Stomach (tissue), 9 donors: ENCODE results near the gene DRC1. TPM values are rescaled to one million over a fixed set of nuclear protein-coding genes. Genes with fewer than 3 reads are reported as not detected.

Source experiments
- DNase-seq, 2 donors: peaks; one replicate each; pipeline versions ENCODE4 v3.0.0 to v3.0.0-alpha.2; 2013 to 2019
- H3K27ac ChIP-seq, 5 donors: fragments of 200-600 bp in 4 of 5; sonication (generic) in 4 of 5; one replicate each; pipeline ENCODE4 v1.5.1; 2013 to 2019; ENCODE audit warnings: mild to moderate bottlenecking in 1 of 5, moderate library complexity in 1 of 5
- H3K27me3 ChIP-seq, 3 donors: fragments of 200-600 bp; sonication (generic); one replicate each; pipeline ENCODE4 v1.5.1; 2017 to 2019; ENCODE audit warnings: mixed run types in 1 of 3
- H3K36me3 ChIP-seq, 4 donors: fragments of 200-600 bp; sonication (generic); 1 replicate in 3 of 4; 2 replicates in 1 of 4; pipeline ENCODE4 v1.5.1; 2016 to 2019
- H3K4me1 ChIP-seq, 4 donors: fragments of 200-600 bp; sonication (generic); one replicate each; pipeline ENCODE4 v1.5.1; 2016 to 2019
- H3K4me3 ChIP-seq, 4 donors: fragments of 200-600 bp; sonication (generic) in 3 of 4; one replicate each; pipeline ENCODE4 v1.5.1; 2016 to 2019; ENCODE audit warnings: mild to moderate bottlenecking in 1 of 4
- H3K9me3 ChIP-seq, 4 donors: fragments of 200-600 bp; sonication (generic); one replicate each; pipeline ENCODE4 v1.5.1; 2016 to 2019
- EP300 ChIP-seq: sonication (generic); formaldehyde crosslinking; IDR thresholded peaks from one replicate; pipeline ENCODE4 v1.6.1; 2017; ENCODE audit warnings: antibody characterized with exemption
- POLR2A ChIP-seq, 4 donors: fragments of 450-650 bp; IDR thresholded peaks; one replicate each; pipeline ENCODE4 v1.6.1; 2016; ENCODE audit warnings: antibody characterized with exemption in 4 of 4, control low read depth in 2 of 4, mild to moderate bottlenecking in 1 of 4, moderate library complexity in 1 of 4
- POLR2AphosphoS5 ChIP-seq, 3 donors: sonication (generic); formaldehyde crosslinking; IDR thresholded peaks; one replicate each; pipeline ENCODE4 v1.6.1; 2016; ENCODE audit warnings: antibody characterized with exemption in 3 of 3
- WGBS, 5 donors: extraction: QIAGEN DNeasy Blood & Tissue Kit in 3 of 5; methylation state at CpG; one replicate each; pipeline versions ENCODE4 v1.1.5 to v1.1.7; 2013 to 2018; 5-methylcytosine and 5-hydroxymethylcytosine counted together
- intact Hi-C: fragments of 100-400 bp; cut with DNase I; formaldehyde crosslinking; loops from one replicate; pipeline ENCODE4 v1.15.1; 2023; ENCODE audit warnings: low total_unique reads
- polyA plus RNA-seq, 3 donors: library from polyadenylated mRNA; stranded (reverse); fragments of 200-250 nt; gene quantifications; one replicate each; pipeline ENCODE4 v1.2.3, GENCODE V29; 2013
- total RNA-seq, 5 donors: library from RNA; depleted of rRNA; stranded (reverse); fragments of >200 nt; gene quantifications; one replicate each; pipeline versions ENCODE4 v1.1.0 to v1.2.3, GENCODE V29; 2014 to 2016
- TF ChIP-seq, protein P1 (sequence below), 7 experiments: fragments of 450-650 bp in 4 of 7; fragments of 200-600 bp in 3 of 7; sonication (generic) in 3 of 7; IDR thresholded peaks; one replicate each; pipeline ENCODE4 v1.5.1; 2016 to 2019; ENCODE audit warnings: antibody characterized with exemption in 7 of 7, control low read depth in 2 of 7, mild to moderate bottlenecking in 1 of 7
- donor health status: healthy with polysubstance abuse.
- donor health status: Bipolar disorder and iron deficiency.
- donor health status: healthy.

Gene DRC1
- total and polyA plus RNA-seq, 8 donors, result 2.2 TPM; not detected in 7

DNA sequence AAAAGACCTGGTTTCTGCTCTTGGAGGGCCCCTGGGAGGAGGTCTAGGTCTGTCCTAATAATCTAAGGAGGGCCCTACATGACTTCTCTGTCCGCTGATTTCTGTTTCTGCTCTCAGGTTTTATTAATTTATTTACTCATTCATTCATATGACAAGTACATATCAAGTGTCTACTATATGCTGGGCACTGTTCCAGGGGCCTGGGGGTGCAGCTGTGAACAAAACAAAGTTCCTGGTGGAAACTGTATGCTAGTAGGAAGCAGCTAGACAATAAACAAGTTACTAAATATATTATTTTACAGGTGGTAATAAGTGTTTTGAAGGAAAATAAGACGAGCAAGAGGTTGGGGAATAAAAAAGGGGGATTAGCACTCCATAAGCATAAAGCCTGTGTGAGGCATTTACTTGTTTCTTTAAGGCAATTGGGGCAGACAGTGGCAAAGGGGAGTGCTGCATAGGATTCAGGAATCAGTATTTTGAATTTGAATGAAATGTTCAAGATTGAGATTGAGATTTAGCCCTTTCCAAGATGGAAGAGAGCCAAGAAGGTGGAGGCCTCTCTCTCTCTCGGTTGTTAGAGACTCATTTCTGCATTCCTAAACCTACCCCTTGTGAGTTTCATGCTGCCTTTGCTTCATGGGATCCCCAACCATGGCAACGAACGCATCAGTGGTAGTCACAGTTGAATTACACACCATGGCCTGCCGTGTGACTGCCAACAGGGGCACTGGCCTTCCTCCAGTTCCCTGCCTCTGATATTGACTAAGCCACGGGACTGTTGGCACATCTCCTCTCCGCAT lies 28.3 kb downstream of the DRC1 start:
- H3K9me3 ChIP-seq, result no peaks in the 10 kb centered on the region
- no peak overlapping the region for H3K4me3 ChIP-seq
- intact Hi-C loops, result no loop called here
- TF ChIP-seq POLR2A (IDR thresholded peaks at IDR 0.05), result no peak
- TF ChIP-seq, protein P1, sequence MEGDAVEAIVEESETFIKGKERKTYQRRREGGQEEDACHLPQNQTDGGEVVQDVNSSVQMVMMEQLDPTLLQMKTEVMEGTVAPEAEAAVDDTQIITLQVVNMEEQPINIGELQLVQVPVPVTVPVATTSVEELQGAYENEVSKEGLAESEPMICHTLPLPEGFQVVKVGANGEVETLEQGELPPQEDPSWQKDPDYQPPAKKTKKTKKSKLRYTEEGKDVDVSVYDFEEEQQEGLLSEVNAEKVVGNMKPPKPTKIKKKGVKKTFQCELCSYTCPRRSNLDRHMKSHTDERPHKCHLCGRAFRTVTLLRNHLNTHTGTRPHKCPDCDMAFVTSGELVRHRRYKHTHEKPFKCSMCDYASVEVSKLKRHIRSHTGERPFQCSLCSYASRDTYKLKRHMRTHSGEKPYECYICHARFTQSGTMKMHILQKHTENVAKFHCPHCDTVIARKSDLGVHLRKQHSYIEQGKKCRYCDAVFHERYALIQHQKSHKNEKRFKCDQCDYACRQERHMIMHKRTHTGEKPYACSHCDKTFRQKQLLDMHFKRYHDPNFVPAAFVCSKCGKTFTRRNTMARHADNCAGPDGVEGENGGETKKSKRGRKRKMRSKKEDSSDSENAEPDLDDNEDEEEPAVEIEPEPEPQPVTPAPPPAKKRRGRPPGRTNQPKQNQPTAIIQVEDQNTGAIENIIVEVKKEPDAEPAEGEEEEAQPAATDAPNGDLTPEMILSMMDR (IDR thresholded peaks at IDR 0.05), result no peak
- no peak for TF ChIP-seq POLR2AphosphoS5 (IDR thresholded peaks at IDR 0.05)
- TF ChIP-seq EP300, result no peak
- H3K4me1 ChIP-seq, result no peaks in the 10 kb centered on the region
- no peak overlapping the region for H3K27ac ChIP-seq
- WGBS, 5 donors, result 47 to 69% (median 63%) methylated on average over 8 of the region's 8 CpGs
- H3K27me3 ChIP-seq, result peaks cover 0 to 4% (median 0%) of the 10 kb centered on the region in 3 donors
- no peaks in the 10 kb centered on the region for H3K36me3 ChIP-seq
- DNase-seq, result no peak

DNA sequence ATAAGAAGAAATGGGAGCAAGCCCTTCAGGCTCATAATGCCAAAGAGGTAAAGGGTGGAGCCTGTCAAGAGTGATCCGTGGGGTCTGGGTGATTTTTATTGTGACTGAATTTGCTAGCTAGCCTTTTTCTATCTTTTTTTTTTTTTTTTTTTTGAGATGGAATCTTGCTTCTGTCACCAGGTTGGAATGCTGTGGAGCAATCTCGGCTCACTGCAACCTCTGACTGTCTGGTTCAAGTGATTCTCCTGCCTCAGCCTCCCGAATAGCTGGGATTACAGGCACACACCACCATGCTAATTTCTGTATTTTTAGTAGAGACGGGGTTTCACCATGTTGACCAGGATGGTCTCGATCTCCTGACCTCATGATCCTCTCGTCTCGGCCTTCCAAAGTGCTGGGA lies 29.1 kb downstream of the DRC1 start:
- intact Hi-C loops, result no loop called here
- H3K27me3 ChIP-seq, result peaks cover 0 to 4% (median 0%) of the 10 kb centered on the region in 3 donors
- DNase-seq, result no peak
- no peak overlapping the region for H3K27ac ChIP-seq
- no peaks in the 10 kb centered on the region for H3K36me3 ChIP-seq
- TF ChIP-seq EP300, result no peak
- TF ChIP-seq POLR2AphosphoS5 (IDR thresholded peaks at IDR 0.05), result no peak
- no peak for TF ChIP-seq POLR2A (IDR thresholded peaks at IDR 0.05)
- TF ChIP-seq, protein P1 (IDR thresholded peaks at IDR 0.05), result no peak
- H3K4me3 ChIP-seq, result no peak overlapping the region
- 88 to 95% (median 93%) methylated on average over 7 of the region's 7 CpGs for WGBS, 5 donors
- no peaks in the 10 kb centered on the region for H3K9me3 ChIP-seq
- H3K4me1 ChIP-seq, result no peaks in the 10 kb centered on the region

DNA sequence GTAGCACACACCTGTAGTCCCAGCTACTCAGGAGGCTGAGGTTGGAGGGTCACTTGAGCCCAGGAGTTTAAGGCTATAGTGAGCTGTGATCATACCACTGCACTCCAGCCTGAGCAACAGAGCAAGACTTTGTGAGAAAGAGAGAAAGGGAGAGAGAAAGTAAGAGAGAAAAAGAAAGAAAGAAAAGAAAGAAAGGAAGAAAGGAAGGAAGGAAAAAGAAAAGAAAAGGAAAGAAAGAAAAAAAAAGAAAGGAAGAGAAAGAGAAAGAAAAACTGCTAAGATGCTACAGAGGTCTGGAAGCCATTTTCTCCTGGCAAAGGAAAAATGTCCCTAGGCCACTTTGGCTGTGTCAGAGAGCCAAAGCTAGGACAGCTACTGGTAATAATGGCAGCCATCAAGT lies 30.6 kb downstream of the DRC1 start:
- peaks cover 0 to 7% (median 0%) of the 10 kb centered on the region in 3 donors for H3K27me3 ChIP-seq
- no peaks in the 10 kb centered on the region for H3K4me1 ChIP-seq
- DNase-seq, result no peak
- intact Hi-C loops, result no loop called here
- no peak overlapping the region for H3K27ac ChIP-seq
- TF ChIP-seq POLR2AphosphoS5 (IDR thresholded peaks at IDR 0.05) (no peak), POLR2A (IDR thresholded peaks at IDR 0.05) (no peak), EP300 (no peak)
- TF ChIP-seq, protein P1 (IDR thresholded peaks at IDR 0.05), result no peak
- H3K4me3 ChIP-seq, result no peak overlapping the region
- no peaks in the 10 kb centered on the region for H3K36me3 ChIP-seq
- H3K9me3 ChIP-seq, result no peaks in the 10 kb centered on the region

DNA sequence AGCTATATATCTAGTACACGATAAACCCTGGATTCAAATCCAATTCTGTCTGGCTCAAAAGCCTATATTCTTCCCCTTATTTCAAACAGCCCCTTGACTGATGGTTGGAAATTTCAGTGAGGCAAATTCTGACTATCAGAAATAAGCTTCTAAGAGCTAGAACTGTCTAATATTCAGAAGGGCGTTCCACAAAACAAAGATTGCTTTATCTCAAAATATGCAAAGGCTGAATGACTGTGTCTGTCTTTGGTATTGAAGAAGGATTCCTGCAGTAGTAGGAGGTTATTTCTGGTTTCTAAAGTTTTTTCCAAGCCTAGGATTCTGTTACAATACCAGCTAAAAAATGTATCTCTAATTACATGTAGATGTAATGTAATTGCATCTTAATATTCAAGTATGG lies 31.1 kb downstream of the DRC1 start:
- no peaks in the 10 kb centered on the region for H3K9me3 ChIP-seq
- TF ChIP-seq POLR2AphosphoS5 (IDR thresholded peaks at IDR 0.05), result no peak
- TF ChIP-seq POLR2A (IDR thresholded peaks at IDR 0.05), result no peak
- TF ChIP-seq, protein P1 (IDR thresholded peaks at IDR 0.05), result no peak
- no peak for TF ChIP-seq EP300
- H3K4me3 ChIP-seq, result no peak overlapping the region
- DNase-seq, result no peak
- no peaks in the 10 kb centered on the region for H3K4me1 ChIP-seq
- intact Hi-C loops, result no loop called here
- H3K27ac ChIP-seq, result no peak overlapping the region
- WGBS, 5 donors, result 21 to 60% (median 34%) methylated on average over 2 of the region's 2 CpGs
- H3K27me3 ChIP-seq, result peaks cover 0 to 7% (median 0%) of the 10 kb centered on the region in 3 donors
- H3K36me3 ChIP-seq, result no peaks in the 10 kb centered on the region
